Type B pancreatic cell (in vitro differentiated cells): ENCODE data around the gene AIRE. TPM values are rescaled to one million over a fixed set of nuclear protein-coding genes. Genes with fewer than 3 reads are reported as not detected.
"Not testable (repeated sequence)": the region's sequence is repeated elsewhere in the genome, so short reads cannot be mapped to it uniquely, and the experiment has no call there.

Source experiments
- DNase-seq: peaks from one replicate; pipeline ENCODE4 v3.0.0; 2021; ENCODE audit warnings: mixed read lengths; ENCODE audit not compliant: unreplicated experiment; ENCODE audit errors: extremely low spot score
- H3K27ac Mint-ChIP-seq: 2 replicates; pipeline ENCODE4 v1.8.0; 2021; ENCODE audit warnings: mild to moderate bottlenecking, mixed read lengths
- H3K27me3 Mint-ChIP-seq: 2 replicates; pipeline ENCODE4 v1.8.0; 2021; ENCODE audit warnings: mixed read lengths
- H3K36me3 Mint-ChIP-seq: 2 replicates; pipeline ENCODE4 v1.8.0; 2021; ENCODE audit warnings: mixed read lengths
- H3K4me1 Mint-ChIP-seq: one replicate; pipeline ENCODE4 v1.8.0; 2021; ENCODE audit warnings: mixed read lengths; ENCODE audit not compliant: unreplicated experiment
- H3K4me3 Mint-ChIP-seq: 2 replicates; pipeline ENCODE4 v1.8.0; 2021; ENCODE audit warnings: mild to moderate bottlenecking, mixed read lengths
- H3K9me3 Mint-ChIP-seq: 2 replicates; pipeline ENCODE4 v1.8.0; 2021; ENCODE audit warnings: mixed read lengths
- total RNA-seq: library from RNA; stranded (reverse); gene quantifications from 2 replicates; pipeline ENCODE4 v1.2.1, GENCODE V29; 2021; ENCODE audit warnings: low replicate concordance
- TF ChIP-seq, protein P1 (sequence below): fragments of 200-600 bp; sonication (generic); conservative IDR thresholded peaks from 2 replicates; pipeline ENCODE4 v1.5.0; 2021; ENCODE audit warnings: antibody characterized with exemption, mild to moderate bottlenecking

The AIRE gene
- total RNA-seq, 1 donor from 2014 or later: not detected

- H3K9me3 Mint-ChIP-seq: no peaks in the 10 kb centered on the region
- no peaks in the 10 kb centered on the region for H3K36me3 Mint-ChIP-seq
- DNase-seq: no peak
- TF ChIP-seq, protein P1, sequence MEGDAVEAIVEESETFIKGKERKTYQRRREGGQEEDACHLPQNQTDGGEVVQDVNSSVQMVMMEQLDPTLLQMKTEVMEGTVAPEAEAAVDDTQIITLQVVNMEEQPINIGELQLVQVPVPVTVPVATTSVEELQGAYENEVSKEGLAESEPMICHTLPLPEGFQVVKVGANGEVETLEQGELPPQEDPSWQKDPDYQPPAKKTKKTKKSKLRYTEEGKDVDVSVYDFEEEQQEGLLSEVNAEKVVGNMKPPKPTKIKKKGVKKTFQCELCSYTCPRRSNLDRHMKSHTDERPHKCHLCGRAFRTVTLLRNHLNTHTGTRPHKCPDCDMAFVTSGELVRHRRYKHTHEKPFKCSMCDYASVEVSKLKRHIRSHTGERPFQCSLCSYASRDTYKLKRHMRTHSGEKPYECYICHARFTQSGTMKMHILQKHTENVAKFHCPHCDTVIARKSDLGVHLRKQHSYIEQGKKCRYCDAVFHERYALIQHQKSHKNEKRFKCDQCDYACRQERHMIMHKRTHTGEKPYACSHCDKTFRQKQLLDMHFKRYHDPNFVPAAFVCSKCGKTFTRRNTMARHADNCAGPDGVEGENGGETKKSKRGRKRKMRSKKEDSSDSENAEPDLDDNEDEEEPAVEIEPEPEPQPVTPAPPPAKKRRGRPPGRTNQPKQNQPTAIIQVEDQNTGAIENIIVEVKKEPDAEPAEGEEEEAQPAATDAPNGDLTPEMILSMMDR: no peak
- H3K27ac Mint-ChIP-seq: peak overlapping the region; percentile 87
- H3K4me3 Mint-ChIP-seq: peak overlapping the region; percentile 85
- H3K27me3 Mint-ChIP-seq: no peaks in the 10 kb centered on the region
- peaks cover 20% of the 10 kb centered on the region for H3K4me1 Mint-ChIP-seq
These were observed 51.8 kb downstream of the AIRE start for GRCh38 chr21:44337449-44337848.

GRCh38 chr21:44337941-44338895 lies 52.5 kb downstream of the AIRE start:
- TF ChIP-seq, protein P1: peak; percentile 56
- peaks cover 20% of the 10 kb centered on the region for H3K4me1 Mint-ChIP-seq
- no peaks in the 10 kb centered on the region for H3K9me3 Mint-ChIP-seq
- H3K27me3 Mint-ChIP-seq: no peaks in the 10 kb centered on the region
- DNase-seq: no peak
- H3K4me3 Mint-ChIP-seq: peak overlapping the region; percentile 85
- no peaks in the 10 kb centered on the region for H3K36me3 Mint-ChIP-seq
- peak overlapping the region; percentile 87 for H3K27ac Mint-ChIP-seq

DNA sequence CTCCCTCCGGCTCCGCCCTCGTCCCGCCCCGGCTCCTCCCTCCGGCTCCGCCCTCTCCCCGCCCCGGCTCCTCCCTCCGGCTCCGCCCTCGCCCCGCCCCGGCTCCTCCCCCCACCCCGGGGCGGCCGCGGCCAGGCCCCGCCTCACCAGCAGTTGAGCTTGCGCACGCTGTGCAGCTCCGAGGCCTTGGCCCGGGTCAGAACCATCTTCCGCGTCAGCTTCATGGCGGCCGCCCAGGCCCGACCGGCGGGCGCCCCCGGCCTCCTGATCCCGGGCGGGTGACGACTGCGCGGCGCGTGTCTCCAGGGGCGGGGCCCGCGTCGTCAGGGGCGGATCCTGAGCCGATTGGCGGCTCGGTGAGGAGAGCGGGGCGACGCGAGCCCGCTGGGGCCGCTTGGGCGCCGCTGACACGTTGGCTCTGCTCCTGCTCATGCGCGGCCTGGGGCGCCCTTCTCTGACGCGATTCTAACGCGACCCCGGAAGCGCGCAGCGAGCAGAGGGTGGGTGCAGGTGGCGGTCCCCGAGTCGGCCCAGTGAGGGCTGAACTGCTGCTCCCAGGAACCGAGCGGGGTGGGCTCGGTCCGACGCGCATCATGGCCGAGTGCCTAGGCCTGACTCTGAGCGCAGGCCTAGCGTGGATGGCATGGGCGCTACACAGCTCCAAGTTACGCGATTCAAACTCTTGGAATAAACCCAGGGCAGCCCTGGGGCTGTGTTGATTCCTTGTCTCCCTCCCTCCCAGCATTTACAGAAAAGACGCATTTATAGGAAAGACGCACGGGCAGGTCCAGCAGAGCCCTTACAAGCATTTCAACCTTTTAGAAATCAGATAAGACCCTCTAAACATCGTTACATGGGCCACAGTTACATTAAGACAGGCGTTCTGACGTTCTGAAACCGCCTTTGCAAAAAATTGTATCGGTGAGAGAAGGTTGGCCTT lies 53.6 kb downstream of the AIRE start, which contains the start of gene CFAP410:
TSS of gene CFAP410 (minus strand) at position 420 of the 940 bp plus-strand sequence. CDS start at position 224, 196 bp downstream.
- no peaks in the 10 kb centered on the region for H3K36me3 Mint-ChIP-seq
- no peaks in the 10 kb centered on the region for H3K27me3 Mint-ChIP-seq
- peak within 1 kb of the TSS; percentile 93 for H3K4me3 Mint-ChIP-seq
- TF ChIP-seq, protein P1: no peak
- H3K27ac Mint-ChIP-seq: peak within 1 kb of the TSS; percentile 98
- peaks cover 20% of the 10 kb centered on the region for H3K4me1 Mint-ChIP-seq
- H3K9me3 Mint-ChIP-seq: no peaks in the 10 kb centered on the region
- peak; percentile 96 for DNase-seq

- DNase-seq, H3K9me3 Mint-ChIP-seq, H3K36me3 Mint-ChIP-seq, H3K27me3 Mint-ChIP-seq: not testable (repeated sequence)
- Mint-ChIP-seq H3K4me1 (peaks cover 20% of the 10 kb centered on the region), H3K27ac (peak overlapping the region; percentile 23), H3K4me3 (peak overlapping the region; percentile 28)
These were observed 56.2 kb downstream of the AIRE start for GRCh38 chr21:44341726-44342458.

- not testable (repeated sequence) for H3K4me3 Mint-ChIP-seq, H3K27ac Mint-ChIP-seq, H3K4me1 Mint-ChIP-seq, H3K9me3 Mint-ChIP-seq, H3K36me3 Mint-ChIP-seq, H3K27me3 Mint-ChIP-seq, DNase-seq
These were observed 57.3 kb downstream of the AIRE start for GRCh38 chr21:44342981-44343380.
